Suprapubic skin (tissue), 4 donors: ENCODE measurements around the gene GALNT15. TPM values are rescaled to one million over a fixed set of nuclear protein-coding genes. Genes with fewer than 3 reads are reported as not detected.

Experiments
- DNase-seq, 2 donors: peaks; one replicate each; pipeline ENCODE4 v3.0.0-alpha.2; 2019; ENCODE audit warnings: low spot score in 2 of 2
- H3K27ac ChIP-seq: fragments of 200-600 bp; sonication (generic); one replicate; pipeline ENCODE4 v1.5.1; 2019
- H3K27me3 ChIP-seq: fragments of 200-600 bp; sonication (generic); one replicate; pipeline ENCODE4 v1.5.1; 2019
- H3K36me3 ChIP-seq: fragments of 200-600 bp; sonication (generic); one replicate; pipeline ENCODE4 v1.5.1; 2019
- H3K4me1 ChIP-seq: fragments of 200-600 bp; sonication (generic); one replicate; pipeline ENCODE4 v1.5.1; 2019
- H3K4me3 ChIP-seq: fragments of 200-600 bp; sonication (generic); one replicate; pipeline ENCODE4 v1.5.1; 2019; ENCODE audit warnings: mild to moderate bottlenecking
- H3K9me3 ChIP-seq: fragments of 200-600 bp; sonication (generic); one replicate; pipeline ENCODE4 v1.5.1; 2019
- EP300 ChIP-seq: sonication (generic); formaldehyde crosslinking; IDR thresholded peaks from one replicate; pipeline ENCODE4 v1.6.1; 2017; ENCODE audit warnings: antibody characterized with exemption
- POLR2A ChIP-seq, 2 donors: fragments of 450-650 bp; IDR thresholded peaks; one replicate each; pipeline ENCODE4 v1.6.1; 2017; ENCODE audit warnings: antibody characterized with exemption in 2 of 2, mild to moderate bottlenecking in 2 of 2, moderate library complexity in 2 of 2
- POLR2AphosphoS5 ChIP-seq, 3 donors: sonication (generic); formaldehyde crosslinking; IDR thresholded peaks; one replicate each; pipeline ENCODE4 v1.6.1; 2017; ENCODE audit warnings: antibody characterized with exemption in 3 of 3
- WGBS: methylation state at CpG from one replicate; pipeline ENCODE4 v1.1.5; 2018; 5-methylcytosine and 5-hydroxymethylcytosine counted together
- total RNA-seq, 4 donors: library from RNA; depleted of rRNA; stranded (reverse); fragments of >200 nt; gene quantifications; one replicate each; pipeline ENCODE4 v1.1.0, GENCODE V29; 2016
- TF ChIP-seq, protein P1 (sequence below), 2 donors: fragments of 200-600 bp in 1 of 2; fragments of 450-650 bp in 1 of 2; sonication (generic) in 1 of 2; IDR thresholded peaks; one replicate each; pipeline ENCODE4 v1.5.1; 2016 to 2019; ENCODE audit warnings: antibody characterized with exemption in 2 of 2, mild to moderate bottlenecking in 1 of 2, moderate library complexity in 1 of 2

GALNT15 gene
- total RNA-seq, 4 donors from 2014 or later: 15.5 to 113 (median 49.1) TPM

DNA sequence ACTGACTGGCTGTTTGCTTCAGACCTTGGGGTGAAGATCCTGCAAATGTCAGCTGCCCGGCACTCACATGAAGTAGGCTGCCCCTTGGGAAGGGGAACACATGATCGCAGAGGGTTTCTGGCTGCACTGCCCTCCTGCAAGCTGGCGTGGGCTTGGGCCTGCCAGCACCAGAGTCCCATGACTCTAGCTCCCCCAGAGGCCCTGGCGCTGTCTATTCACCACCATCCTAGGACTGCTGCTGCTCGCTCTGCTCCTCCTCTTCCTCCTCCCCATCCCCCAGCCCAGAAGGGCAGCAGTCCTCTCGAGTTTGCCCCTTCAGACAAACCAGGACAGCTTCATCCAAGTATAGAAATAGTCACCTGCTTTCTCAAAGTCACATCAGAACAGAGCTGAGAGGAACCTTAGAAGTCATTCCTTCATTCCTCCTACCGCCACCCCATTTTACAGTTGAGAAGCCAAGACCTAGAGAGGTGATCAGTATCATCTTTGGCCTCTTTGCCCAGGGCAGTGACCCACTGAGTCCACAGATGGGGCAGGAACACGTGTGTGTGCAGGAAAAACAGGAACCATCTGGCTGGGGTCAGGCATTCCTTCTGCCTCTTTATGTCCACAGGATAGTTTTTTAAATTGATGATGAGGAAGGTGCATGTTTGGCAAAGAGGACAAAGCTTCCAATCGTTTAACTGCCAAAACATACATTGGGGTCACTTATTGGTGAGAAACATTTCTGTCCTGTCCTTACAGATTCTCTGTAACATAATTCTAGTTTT is 77.0 kb downstream of the GALNT15 start:
- Histone ChIP-seq H3K27me3 (no peaks in the 10 kb centered on the region), H3K27ac (no peak overlapping the region), H3K9me3 (no peaks in the 10 kb centered on the region), H3K36me3 (no peaks in the 10 kb centered on the region), H3K4me3 (no peak overlapping the region), H3K4me1 (peaks cover 18% of the 10 kb centered on the region)
- 72% methylated on average over 8 of the region's 9 CpGs for WGBS
- TF ChIP-seq POLR2A (IDR thresholded peaks at IDR 0.05): no peak
- no peak for TF ChIP-seq EP300
- no peak for TF ChIP-seq POLR2AphosphoS5 (IDR thresholded peaks at IDR 0.05)
- TF ChIP-seq, protein P1, sequence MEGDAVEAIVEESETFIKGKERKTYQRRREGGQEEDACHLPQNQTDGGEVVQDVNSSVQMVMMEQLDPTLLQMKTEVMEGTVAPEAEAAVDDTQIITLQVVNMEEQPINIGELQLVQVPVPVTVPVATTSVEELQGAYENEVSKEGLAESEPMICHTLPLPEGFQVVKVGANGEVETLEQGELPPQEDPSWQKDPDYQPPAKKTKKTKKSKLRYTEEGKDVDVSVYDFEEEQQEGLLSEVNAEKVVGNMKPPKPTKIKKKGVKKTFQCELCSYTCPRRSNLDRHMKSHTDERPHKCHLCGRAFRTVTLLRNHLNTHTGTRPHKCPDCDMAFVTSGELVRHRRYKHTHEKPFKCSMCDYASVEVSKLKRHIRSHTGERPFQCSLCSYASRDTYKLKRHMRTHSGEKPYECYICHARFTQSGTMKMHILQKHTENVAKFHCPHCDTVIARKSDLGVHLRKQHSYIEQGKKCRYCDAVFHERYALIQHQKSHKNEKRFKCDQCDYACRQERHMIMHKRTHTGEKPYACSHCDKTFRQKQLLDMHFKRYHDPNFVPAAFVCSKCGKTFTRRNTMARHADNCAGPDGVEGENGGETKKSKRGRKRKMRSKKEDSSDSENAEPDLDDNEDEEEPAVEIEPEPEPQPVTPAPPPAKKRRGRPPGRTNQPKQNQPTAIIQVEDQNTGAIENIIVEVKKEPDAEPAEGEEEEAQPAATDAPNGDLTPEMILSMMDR (IDR thresholded peaks at IDR 0.05): no peak
- DNase-seq: no peak

DNA sequence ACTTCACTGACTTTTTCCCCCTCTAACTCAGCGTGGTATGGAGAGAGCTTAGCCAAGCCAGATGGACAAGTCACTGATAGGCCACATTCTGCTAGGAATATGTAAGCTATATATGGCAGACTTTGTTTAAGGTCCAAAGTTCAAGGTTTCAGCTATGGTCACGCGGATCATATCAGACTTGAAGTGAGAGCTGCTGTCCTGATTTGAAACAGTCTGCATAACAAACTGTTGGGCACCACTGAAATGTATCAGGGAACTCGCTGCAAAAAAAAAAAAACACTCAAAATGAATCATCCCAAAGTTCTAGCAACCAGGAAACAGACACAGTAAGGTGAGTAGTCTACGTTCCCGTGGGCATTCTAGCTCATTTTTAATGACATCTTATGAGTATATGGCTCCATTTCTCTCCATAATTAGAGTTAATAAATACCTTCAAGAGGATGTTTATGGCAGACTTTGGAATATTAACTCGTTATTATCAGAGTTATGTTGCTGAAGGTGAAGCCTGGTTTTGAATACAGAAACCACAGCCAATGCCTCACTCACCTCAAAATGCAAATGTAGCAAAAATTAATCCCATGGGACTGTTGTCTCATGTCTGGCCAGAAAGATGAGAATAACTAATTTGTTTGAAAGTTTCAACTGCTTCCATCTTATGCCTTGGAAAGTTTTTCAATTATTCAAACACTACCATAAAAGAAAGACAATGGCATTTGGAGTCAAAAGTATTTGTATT is 77.9 kb downstream of the GALNT15 start:
- Histone ChIP-seq H3K4me1 (peaks cover 13% of the 10 kb centered on the region), H3K36me3 (no peaks in the 10 kb centered on the region), H3K27me3 (no peaks in the 10 kb centered on the region), H3K27ac (no peak overlapping the region), H3K4me3 (no peak overlapping the region), H3K9me3 (no peaks in the 10 kb centered on the region)
- DNase-seq: no peak
- TF ChIP-seq POLR2A (IDR thresholded peaks at IDR 0.05) (no peak), POLR2AphosphoS5 (IDR thresholded peaks at IDR 0.05) (no peak), EP300 (no peak)
- TF ChIP-seq, protein P1 (IDR thresholded peaks at IDR 0.05): no peak
- WGBS: 76% methylated on average over 7 of the region's 7 CpGs

DNA sequence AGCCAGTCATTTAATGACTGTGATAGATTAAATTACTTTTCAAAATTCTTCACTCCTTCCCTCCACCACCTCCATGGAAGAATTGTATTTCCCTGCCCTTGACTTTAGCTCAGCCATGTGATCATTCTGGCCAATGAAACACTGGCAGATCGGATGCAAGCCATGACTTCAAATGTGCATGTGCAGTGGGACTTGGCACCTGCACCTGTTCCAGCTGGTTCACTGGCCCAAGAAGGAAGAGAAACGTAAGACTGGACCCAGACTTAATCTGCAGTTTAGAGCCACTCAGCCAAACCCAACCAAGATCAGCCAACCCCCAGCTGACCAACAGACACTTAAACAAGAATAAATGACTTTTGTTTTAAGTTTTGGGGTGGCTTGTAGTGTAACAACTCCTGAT is 78.5 kb downstream of the GALNT15 start:
- no peak for TF ChIP-seq POLR2A (IDR thresholded peaks at IDR 0.05)
- TF ChIP-seq, protein P1 (IDR thresholded peaks at IDR 0.05): no peak
- TF ChIP-seq POLR2AphosphoS5 (IDR thresholded peaks at IDR 0.05): no peak
- TF ChIP-seq EP300: no peak

DNA sequence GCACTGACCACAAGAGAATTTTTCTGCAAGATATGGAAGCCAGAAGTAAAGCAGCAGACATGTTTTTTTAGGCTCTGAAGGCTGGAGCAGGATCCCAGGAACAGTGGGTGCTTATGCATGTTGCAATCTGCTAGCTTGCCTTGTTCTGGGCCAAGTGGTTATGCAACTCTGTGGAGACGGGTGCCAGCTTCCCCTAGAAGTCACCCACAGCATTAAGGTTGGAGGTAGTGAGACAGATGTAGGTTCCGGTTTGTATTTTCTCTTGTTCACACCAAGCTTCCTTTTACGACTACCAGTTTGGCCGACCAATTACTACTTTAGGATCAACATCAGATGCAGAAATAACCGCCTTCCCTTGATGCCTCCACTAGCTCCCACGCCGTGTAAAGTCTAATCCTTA is 79.1 kb downstream of the GALNT15 start:
- peaks cover 12% of the 10 kb centered on the region for H3K4me1 ChIP-seq
- H3K27me3 ChIP-seq: no peaks in the 10 kb centered on the region
- TF ChIP-seq POLR2A (IDR thresholded peaks at IDR 0.05) (no peak), POLR2AphosphoS5 (IDR thresholded peaks at IDR 0.05) (peak in 1 of 3 donors; percentile 56)
- TF ChIP-seq, protein P1 (IDR thresholded peaks at IDR 0.05): no peak
- WGBS: 84% methylated on average over 7 of the region's 7 CpGs
- no peak overlapping the region for H3K4me3 ChIP-seq
- H3K27ac ChIP-seq: no peak overlapping the region
- DNase-seq: peak; percentile 76 to 84
- no peaks in the 10 kb centered on the region for H3K36me3 ChIP-seq
- no peaks in the 10 kb centered on the region for H3K9me3 ChIP-seq

More for the DNA sequence above, 78.5 kb downstream of the GALNT15 start:
- no peaks in the 10 kb centered on the region for H3K9me3 ChIP-seq
- H3K36me3 ChIP-seq: no peaks in the 10 kb centered on the region
- no peak for DNase-seq
- peaks cover 12% of the 10 kb centered on the region for H3K4me1 ChIP-seq
- H3K4me3 ChIP-seq: no peak overlapping the region
- H3K27me3 ChIP-seq: no peaks in the 10 kb centered on the region
- 72% methylated on average over 2 of the region's 2 CpGs for WGBS
- no peak overlapping the region for H3K27ac ChIP-seq

DNA sequence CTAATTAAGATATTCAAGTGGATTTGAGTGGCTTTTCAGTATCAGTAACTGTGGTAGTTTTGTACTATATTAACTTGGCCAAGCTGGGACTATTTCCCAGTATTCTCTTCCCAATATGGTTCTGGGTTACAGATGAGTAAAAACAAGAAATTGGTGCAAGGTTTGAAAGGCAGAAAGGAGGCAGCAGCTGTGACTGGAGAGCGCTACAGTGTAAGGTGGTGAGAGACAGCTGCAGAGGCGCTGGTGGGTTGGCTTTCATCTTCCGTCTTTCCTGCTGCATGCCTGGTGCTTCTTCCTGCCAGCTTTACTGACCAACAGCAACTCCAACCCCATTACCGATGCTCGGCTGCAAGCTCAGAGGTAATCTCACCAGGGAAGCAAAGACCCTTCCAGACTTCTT is 80.4 kb downstream of the GALNT15 start:
- Histone ChIP-seq H3K27me3 (no peaks in the 10 kb centered on the region), H3K27ac (no peak overlapping the region), H3K9me3 (no peaks in the 10 kb centered on the region), H3K4me1 (peaks cover 12% of the 10 kb centered on the region), H3K36me3 (peaks cover 12% of the 10 kb centered on the region), H3K4me3 (no peak overlapping the region)
- no peak for DNase-seq
- TF ChIP-seq POLR2A (IDR thresholded peaks at IDR 0.05): no peak
- TF ChIP-seq EP300: no peak
- TF ChIP-seq, protein P1 (IDR thresholded peaks at IDR 0.05): no peak
- TF ChIP-seq POLR2AphosphoS5 (IDR thresholded peaks at IDR 0.05): no peak
- 75% methylated on average over 5 of the region's 5 CpGs for WGBS
